DND-41 (cell line): ENCODE measurements around the gene RBBP5.

ENCODE experiments used
- CTCF ChIP-seq: IDR thresholded peaks from 2 replicates; pipeline ENCODE4 v1.5.1; 2012; ENCODE audit warnings: borderline replicate concordance, low read length, moderate library complexity, mild to moderate bottlenecking; ENCODE audit not compliant: poor library complexity, severe bottlenecking; ENCODE audit errors: extremely low read depth
- EZH2 ChIP-seq: IDR thresholded peaks from 3 replicates; pipeline ENCODE4 v1.6.1; 2012; ENCODE audit warnings: borderline replicate concordance, low read depth, mild to moderate bottlenecking, moderate library complexity, low read length, inconsistent platforms; ENCODE audit not compliant: severe bottlenecking

- TF ChIP-seq CTCF (no peak), EZH2 (no peak)
Measured at GRCh38 chr1:205088341-205088740, 33.4 kb downstream of the RBBP5 start.
